Right ventricle myocardium inferior (tissue), 1 donor: ENCODE measurements around the gene PDPK1. TPM values are rescaled to one million over a fixed set of nuclear protein-coding genes. Genes with fewer than 3 reads are reported as not detected.
"Not testable (repeated sequence)": the region's sequence is repeated elsewhere in the genome, so short reads cannot be mapped to it uniquely, and the experiment has no call there.

ENCODE experiments used
- ATAC-seq: fragments of 200-7000 bp; cut with Tn5 transposase; one replicate; pipeline ENCODE4 v1.9.1; 2020; ENCODE audit warnings: mild to moderate bottlenecking, moderate library complexity
- DNase-seq: peaks from one replicate; pipeline ENCODE4 v3.0.0; 2021; ENCODE audit errors: missing footprints
- intact Hi-C: fragments of 100-400 bp; cut with DNase I; formaldehyde crosslinking; loops from one replicate; pipeline ENCODE4 v1.11.0; 2022
- total RNA-seq: library from RNA; stranded (reverse); fragmentation: NEBNext Ultra II Directional; extraction: Animal tissue kit (Norgen Biotek cat#: 25700); gene quantifications from one replicate; pipeline ENCODE4 v1.2.1, GENCODE V29; 2021
- donor health status: DM: no; HTN: yes; CAD: no; lungs with severe emphysema.

PDPK1 gene
- total RNA-seq, 1 donor from 2014 or later: 47.1 TPM

DNA sequence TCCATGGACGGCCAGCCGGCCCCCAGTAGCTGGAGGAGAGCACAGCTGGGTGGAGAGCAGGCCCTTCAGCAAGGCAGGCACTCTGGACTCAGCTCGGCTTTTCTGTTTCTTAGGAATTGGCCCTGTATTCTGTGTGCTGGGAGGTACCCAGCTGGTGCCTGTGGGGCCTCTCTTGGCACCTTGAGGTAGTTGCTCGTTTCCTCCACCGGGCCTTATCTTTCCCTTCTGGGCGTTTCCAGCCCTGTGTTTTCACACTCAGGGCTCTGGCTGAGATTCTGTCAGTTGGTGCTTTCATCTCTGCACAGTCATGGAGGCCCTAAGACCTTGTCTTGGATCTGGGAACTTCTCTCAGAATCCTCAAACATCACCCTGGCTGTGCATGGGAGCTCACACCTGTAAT, 29.7 kb downstream of the PDPK1 start:
- ATAC-seq, intact Hi-C loops, DNase-seq: not testable (repeated sequence)

GRCh38 chr16:2568573-2568972, 30.8 kb downstream of the PDPK1 start:
- DNase-seq, ATAC-seq, intact Hi-C loops: not testable (repeated sequence)

- intact Hi-C loops, ATAC-seq: not testable (repeated sequence)
These were observed 34.9 kb downstream of the PDPK1 start for GRCh38 chr16:2572704-2573103.

GRCh38 chr16:2575839-2576238, 38.0 kb downstream of the PDPK1 start:
- DNase-seq, ATAC-seq, intact Hi-C loops: not testable (repeated sequence)

More at GRCh38 chr16:2572704-2573103, 34.9 kb downstream of the PDPK1 start:
- not testable (repeated sequence) for DNase-seq

DNA sequence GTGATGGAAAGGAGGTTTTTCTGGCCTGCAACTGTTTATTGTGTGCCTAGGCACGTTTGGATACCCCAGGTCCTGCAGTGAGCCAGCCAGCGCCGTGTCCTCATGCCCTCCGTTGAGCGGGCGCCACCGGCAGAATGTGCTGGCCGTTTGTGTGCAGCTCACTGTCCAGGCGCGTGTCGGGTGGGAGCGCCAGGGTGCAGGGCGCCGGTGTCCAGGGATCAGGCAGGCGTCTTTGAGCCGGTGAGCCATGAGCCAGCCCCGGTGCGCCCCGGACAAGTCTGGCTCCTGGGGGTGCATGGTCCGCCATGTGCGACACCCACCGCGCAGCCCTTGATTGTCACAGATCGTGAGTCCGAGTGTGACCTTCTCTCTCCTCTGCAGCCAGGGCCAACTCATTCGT, 39.2 kb downstream of the PDPK1 start:
- DNase-seq, ATAC-seq, intact Hi-C loops: not testable (repeated sequence)

DNA sequence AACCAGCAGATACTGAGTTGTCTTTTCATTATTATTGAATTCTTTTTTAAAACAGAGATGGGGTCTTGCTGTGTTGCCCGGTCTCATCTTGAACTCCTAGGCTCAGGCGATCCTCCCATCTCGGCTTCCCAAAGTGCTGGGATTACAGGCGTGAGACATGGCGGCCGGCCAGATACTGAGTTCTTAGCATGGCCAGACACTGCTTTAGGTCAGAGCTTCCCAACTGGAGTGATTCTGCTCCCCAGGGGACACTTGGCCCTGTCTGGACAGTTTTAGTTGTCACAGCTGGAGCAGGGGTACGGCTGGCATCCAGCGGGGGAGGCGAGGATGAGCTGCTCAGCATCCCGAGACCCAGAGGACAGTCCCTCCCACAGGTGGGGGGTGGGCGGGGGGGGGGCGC, 41.1 kb downstream of the PDPK1 start:
- ATAC-seq, DNase-seq, intact Hi-C loops: not testable (repeated sequence)

- intact Hi-C loops, DNase-seq, ATAC-seq: not testable (repeated sequence)
These were observed 42.3 kb downstream of the PDPK1 start for GRCh38 chr16:2580143-2580542.

GRCh38 chr16:2580818-2581217, 43.0 kb downstream of the PDPK1 start:
- peak; percentile 41 for ATAC-seq
- intact Hi-C loops, DNase-seq: not testable (repeated sequence)

DNA sequence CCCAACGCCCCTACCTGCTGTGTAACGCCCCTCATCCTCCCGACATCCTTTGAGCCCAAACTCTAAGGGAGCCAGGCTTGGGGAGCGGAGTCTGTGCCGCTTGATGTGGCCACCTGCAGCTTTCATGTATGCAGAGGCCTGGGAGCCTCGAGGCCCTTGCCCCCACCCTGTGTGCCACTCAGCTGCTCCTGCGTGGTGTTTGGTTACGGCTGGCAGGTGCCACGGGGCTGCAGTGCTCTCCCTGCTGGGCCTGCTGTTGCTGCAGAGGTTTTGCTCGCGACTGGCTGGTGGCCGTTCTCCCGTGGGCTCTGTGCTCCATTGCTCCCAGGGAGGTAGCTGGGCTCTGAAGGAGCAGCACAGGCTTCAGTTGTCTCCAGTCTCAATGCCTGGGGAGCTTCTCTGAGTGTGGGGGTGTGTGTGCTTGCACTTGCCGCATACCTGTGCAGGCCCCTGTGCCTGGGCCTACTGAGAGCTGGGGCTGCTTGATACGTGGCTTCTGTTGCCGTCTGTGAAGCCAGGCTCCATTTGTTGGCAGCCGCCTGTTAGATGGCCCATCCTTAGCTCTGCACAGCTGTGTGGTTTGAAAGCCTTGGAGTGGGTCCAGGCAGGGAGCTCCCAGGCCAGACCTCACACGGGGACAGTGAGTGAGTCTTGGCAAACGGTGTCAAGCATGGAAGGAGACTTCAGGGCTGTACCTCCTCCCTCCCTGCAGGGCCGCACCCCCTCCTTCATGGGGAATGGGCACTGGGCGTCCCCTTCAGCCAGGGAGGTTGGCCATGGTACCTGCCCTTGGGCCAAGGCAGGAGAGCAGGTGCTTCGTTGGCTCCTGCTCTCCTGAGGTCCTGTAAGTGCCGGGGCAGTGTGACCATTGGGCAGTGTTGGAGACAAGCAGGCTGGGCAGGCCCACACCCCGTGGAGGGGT, 47.2 kb downstream of the PDPK1 start:
- intact Hi-C loops: no loop called here
- DNase-seq: no peak
- peak; percentile 88 for ATAC-seq

- DNase-seq (no peak), ATAC-seq (peak; percentile 42)
- intact Hi-C loops: no loop called here
These were observed 47.8 kb downstream of the PDPK1 start for GRCh38 chr16:2585651-2586081.

DNA sequence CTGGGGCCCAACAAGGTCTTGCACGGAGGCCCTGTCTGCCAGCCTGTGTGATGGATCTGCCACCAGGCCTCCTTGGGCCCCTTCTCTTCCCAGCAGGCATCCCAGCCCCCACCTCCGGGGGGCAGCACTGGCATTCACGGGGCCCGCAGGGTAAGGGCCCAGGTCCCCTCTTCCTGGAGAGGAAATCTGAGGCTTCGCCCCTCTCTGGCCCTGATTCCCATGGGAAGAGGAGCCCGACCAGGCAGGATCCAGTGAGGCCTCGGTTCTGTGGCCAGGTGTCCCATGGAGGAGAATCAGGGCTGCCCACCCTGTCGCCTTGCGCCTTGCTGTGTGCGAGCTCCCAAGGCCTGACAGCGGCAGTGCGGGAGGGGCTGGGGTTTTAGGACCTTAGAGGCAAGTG, 48.4 kb downstream of the PDPK1 start:
- no peak for DNase-seq
- intact Hi-C loops: no loop called here
- no peak for ATAC-seq

- intact Hi-C loops: no loop called here
- no peak for DNase-seq
- no peak for ATAC-seq
These were observed 49.2 kb downstream of the PDPK1 start for GRCh38 chr16:2586901-2587480.

- ATAC-seq (no peak), DNase-seq (no peak)
- intact Hi-C loops: no loop called here
These were observed 50.2 kb downstream of the PDPK1 start for GRCh38 chr16:2587891-2588565.

DNA sequence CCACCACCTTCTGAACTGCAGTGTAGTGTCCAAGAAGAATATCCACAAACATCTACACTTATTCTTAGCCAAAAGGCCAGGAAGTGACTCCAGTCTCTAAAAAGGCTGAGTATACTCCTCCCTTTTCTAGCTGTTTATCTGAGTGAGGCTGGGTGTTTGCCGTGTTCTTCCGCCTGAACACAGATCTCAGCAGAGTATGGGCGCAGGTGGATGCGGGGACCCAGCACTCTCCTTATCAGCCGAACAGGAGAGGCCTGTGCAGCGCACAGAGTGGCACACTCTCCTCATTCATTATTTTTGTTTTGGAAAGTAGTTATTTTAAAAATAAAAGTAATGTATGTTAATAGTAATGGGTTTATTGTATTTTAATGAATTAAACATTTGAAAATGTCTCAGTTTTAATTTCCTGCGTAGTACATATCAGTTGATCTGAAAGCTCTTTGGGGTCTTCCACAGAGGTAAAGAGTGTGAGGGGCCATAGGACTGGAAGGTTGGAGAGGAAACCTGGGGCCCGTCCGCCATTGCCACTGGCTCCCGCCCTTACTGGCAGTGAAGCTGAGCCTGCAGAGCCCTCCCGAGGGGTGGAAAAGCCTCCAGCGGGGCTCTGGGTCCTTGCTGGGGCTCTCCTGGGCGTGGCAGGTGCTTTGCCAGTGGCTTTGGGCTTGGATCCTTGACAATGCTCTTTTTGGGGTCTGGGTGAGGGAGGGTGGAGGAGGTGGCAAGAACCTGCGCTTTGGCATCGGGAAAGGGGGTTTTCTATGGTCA, 53.8 kb downstream of the PDPK1 start:
- intact Hi-C loops: no loop called here
- ATAC-seq (no peak), DNase-seq (no peak)

GRCh38 chr16:2592786-2593185, 55.0 kb downstream of the PDPK1 start:
- DNase-seq: no peak
- intact Hi-C loops: no loop called here
- no peak for ATAC-seq

DNA sequence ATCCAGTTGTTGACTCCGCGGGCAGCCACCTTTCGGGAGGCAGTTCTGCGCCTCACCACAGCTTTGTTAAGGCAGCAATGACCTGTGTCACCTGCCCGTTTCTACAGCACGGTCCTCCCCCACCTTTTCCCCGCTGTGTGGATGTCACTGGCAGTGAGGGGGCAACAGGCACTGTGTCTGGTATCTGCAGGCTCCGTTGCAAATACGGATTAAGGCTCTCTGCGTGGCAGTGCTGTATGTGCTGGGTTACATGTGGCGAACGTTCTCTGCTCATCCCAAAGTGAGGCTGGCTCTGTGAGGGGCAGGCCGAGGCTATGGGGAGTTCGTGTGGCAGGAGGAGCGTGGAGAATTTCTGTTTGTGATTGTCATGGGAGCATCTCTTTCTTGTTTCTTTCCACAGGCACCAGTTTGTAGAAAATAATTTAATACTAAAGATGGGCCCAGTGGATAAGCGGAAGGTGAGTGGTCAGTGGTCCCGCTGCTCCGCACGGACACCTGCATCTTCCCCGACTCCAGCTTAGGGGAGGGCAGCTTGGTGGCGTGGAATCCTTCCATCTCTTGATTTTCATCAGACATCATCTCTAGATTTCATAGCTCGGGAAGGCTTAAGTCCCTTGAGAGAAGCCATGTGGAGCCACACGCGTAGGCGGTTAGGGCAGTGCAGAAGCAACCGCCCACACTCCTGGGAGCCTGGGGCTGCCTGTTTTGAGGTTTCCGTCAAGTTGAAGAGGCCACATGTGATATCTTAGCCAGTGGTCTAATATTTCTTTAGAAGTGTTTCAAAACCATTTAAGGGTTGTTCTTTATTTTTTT, 57.8 kb downstream of the PDPK1 start:
- ATAC-seq: no peak
- intact Hi-C loops: no loop called here
- no peak for DNase-seq

DNA sequence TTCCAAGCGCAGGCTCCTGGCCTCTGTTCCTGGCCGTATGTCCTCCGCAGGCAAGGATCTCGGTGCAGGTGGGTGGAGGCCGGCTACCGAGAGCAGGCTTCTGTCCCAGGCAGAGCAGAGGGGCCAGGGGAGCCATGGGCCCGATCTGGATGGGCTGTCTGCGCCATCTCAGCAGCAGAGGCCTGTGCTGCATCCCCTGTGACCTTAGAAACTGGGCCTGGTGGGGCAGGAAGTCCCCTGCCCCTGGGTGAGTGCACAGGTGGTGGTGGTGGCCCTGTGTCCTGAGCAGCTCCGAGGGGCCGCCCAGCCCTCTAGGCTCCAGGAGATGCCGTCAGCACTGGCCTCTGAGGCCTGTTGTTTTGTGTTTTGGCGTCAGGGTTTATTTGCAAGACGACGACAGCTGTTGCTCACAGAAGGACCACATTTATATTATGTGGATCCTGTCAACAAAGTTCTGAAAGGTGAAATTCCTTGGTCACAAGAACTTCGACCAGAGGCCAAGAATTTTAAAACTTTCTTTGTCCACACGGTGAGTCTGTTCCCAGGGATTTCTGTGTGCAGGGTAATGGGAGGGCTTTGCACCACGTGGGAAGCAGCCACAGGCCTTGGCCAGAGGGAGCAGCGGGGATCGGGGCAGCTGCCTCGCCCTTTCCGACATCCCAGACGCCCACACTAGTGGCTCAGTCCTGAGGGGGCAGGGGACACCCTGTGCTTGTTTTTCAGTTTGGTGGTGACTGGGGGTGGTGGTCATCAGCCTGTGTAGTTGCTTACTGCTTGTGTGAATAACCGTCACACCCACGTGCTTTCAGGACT, 59.1 kb downstream of the PDPK1 start:
- intact Hi-C loops: no loop called here
- DNase-seq: no peak
- ATAC-seq: no peak
